NCI-H69 (cell line): ENCODE measurements around the gene DYNC1I1.

Experiments
- DNase-seq: peaks from one replicate; lab custom pipeline; 2025; lab: John Stamatoyannopoulos, UW

DYNC1I1 gene

GRCh38 chr7:96085953-96086352 lies 313.6 kb downstream of the DYNC1I1 start:
- DNase-seq: peak; percentile 95

DNA sequence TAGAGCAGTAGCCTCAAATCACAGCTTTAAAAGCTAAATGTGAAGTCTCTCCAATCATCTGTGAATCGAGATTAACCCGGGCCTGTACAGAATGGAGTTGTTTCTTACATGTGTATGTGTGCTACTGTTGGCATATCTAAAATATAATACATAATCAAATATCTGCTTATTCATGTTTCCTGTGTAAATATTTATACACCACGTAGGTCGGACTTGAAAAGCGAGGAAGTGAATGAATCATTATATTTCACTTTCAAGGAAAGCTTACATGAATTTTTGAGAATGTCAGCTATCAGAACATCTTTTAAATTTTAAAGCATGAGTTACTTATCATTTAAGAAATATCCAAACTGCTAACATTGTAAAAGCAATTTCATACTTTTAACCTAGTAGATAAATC lies 316.2 kb downstream of the DYNC1I1 start:
- peak; percentile 89 for DNase-seq

DNA sequence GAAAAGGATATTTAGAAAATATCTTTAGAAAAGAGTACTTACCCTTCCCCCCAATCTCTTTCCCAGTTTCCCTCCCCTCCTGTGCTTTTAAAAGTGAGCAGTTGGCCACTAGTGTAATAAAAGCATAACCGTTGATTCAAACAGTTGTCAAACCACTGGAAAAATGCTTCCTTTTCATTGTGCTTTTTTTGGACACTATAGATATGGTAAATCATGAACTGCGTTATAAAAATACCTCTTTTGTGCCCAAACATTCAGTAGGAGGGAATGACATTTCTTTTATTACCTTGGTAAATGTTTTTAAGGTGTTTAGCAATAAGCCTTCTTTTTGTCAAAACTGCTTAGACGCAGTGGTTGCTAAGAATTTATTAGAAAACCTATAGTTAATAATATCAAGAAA lies 317.2 kb downstream of the DYNC1I1 start:
- peak; percentile 86 for DNase-seq

- peak; percentile 98 for DNase-seq
Measured at GRCh38 chr7:96090756-96091155, 318.4 kb downstream of the DYNC1I1 start.

DNA sequence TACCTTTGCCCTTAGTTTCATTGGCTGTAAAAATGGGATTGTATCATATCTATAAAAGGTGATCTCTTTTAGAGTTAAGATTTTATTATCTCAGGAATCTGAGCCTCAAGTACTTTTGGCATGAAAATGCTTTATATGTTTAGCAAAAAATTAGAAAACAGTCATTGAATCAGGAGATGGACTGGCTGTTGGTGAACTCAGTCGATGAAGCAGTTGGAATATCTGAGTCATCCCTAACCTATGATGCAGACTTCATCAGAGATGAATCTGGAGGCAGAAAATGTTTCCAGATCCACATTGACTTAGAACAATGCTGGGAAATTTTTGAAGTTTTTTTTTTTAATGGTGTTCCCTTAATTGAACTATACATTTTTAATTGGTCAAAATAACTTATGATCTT lies 321.1 kb downstream of the DYNC1I1 start:
- peak; percentile 55 for DNase-seq

DNA sequence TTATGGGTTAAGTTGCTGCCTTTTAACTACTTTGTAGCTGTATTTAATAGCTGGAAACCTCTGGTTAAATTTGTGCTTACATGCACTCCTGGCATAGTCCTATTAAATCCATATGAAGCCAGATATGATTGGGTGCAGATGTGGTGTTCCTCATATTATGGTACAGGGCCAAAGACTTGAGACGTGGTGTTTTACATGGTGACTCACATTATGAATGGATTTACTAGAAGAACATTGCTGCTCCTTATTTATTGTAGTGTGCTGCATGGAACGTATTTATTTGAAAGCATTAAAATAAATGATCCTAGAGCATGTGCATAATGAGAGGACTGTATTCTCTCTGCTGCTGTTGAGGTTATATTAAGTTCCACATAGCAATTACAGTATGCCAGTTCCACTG lies 325.5 kb downstream of the DYNC1I1 start:
- no peak for DNase-seq

- DNase-seq: peak; percentile 61
Measured at GRCh38 chr7:96100737-96101136, 328.4 kb downstream of the DYNC1I1 start.

DNA sequence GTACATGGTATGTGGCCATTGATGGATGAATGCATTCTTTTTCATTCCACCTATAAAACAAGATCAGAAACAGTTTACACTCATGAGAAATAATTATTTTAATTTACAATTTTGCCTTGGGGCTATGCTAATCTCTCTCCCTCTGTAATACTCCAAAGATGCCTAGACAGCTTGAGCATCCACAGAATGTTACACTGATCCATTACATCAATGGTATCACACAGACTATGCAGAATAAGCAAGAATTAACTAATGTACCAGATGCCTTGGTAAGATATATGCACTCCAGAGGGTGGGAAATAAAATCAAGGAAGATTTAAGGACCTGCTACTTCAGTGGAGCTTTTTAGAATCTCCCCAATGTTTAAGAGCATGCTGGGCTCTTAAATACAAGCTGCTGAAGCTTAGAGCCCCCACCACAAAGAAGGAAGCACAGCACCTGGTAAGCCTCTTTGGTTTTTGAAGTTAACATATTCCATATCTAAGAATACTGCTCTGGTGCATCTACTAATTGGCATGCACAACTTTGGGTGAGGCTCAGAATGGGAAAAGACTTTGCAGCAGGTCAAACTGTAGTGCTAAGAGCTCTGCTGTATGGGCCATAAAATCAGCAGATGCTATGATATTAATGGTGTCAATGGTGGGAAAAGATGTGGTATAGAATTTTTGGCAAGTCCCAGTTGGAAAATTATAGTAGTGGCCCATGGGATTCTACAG lies 329.9 kb downstream of the DYNC1I1 start:
- peak; percentile 33 for DNase-seq

- no peak for DNase-seq
Measured at GRCh38 chr7:96104984-96105383, 332.6 kb downstream of the DYNC1I1 start.

DNA sequence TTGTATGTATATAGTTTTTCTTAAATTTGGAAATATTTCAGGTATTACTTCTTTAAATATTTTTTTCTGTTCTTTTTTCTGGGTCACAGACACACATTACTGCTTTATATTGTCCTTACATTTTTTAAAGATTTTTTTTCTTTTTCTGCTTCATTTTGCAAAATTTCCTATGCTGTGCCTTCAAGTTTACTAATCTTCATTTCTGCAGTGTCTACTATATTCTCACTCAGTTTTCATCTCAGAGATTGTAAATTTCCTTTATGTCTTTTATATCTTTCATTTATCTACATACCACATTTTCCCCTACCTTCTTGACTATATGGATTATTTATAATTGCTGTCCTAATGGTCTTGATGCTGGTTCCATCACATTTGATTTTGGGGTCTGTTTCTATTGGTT lies 339.1 kb downstream of the DYNC1I1 start:
- DNase-seq: no peak

DNA sequence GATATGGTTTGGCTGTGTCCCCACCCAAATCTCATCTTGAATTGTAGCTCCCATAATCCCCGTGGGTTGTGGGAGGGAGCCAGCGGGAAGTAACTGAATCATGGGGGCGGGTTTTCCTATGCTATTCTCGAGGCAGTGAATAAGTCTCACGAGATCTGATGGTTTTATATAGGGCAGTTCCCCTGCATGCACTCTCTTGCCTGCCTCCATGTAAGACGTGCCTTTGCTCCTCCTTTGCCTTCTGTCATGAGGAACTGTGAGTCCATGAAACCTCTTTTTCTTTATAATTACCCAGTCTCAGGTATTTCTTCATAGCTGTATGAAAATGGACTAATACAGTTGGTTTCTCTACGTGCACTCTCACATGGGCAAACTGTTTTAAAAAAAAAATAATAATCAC lies 341.8 kb downstream of the DYNC1I1 start:
- DNase-seq: no peak

DNA sequence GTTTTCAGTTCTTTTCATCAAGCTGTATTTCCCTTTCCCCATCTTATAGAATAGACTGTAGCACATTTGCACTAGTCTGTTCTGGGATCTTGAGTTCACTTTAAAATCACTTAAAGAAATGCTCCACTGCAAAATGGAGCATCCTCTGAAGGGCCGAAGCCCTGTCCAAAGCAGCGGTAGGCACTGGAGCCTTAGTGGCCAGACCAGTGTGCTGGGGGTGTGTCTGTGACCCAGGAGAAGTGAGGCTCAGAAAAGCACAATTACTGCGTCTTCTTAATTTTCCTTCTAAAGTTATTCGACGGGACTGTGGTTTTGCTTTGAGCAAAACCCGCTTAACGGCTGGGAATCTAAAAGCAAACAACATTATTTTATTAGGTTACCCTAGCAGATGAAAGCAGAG lies 343.8 kb downstream of the DYNC1I1 start:
- no peak for DNase-seq

- peak; percentile 47 for DNase-seq
Measured at GRCh38 chr7:96118449-96119001, 346.2 kb downstream of the DYNC1I1 start.

- peak; percentile 91 for DNase-seq
Measured at GRCh38 chr7:96120445-96121225, 348.3 kb downstream of the DYNC1I1 start.

- DNase-seq: peak; percentile 79
Measured at GRCh38 chr7:96121752-96122151, 349.4 kb downstream of the DYNC1I1 start.

GRCh38 chr7:96122746-96123145 lies 350.4 kb downstream of the DYNC1I1 start:
- DNase-seq: no peak

DNA sequence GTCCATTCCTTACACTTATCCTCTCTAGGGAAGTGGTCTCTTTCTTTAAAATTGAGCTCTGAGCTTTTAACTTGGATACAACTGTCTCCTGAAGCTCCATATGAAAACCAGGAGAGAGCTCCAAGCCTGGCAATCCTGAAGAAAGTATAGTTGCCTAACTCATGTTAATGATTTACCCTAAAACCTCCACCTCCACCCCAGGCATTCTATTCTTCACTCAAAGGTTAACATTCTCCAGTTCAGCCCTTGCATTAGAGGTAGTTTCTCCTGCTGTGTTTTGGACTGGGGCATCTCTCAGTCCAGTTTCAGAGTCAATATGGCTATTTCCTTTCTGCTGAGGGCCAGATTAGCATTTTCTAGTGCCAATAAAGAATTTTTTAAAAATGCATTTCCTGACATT lies 354.0 kb downstream of the DYNC1I1 start:
- DNase-seq: peak; percentile 84

- DNase-seq: peak; percentile 57
Measured at GRCh38 chr7:96127746-96128145, 355.4 kb downstream of the DYNC1I1 start.

DNA sequence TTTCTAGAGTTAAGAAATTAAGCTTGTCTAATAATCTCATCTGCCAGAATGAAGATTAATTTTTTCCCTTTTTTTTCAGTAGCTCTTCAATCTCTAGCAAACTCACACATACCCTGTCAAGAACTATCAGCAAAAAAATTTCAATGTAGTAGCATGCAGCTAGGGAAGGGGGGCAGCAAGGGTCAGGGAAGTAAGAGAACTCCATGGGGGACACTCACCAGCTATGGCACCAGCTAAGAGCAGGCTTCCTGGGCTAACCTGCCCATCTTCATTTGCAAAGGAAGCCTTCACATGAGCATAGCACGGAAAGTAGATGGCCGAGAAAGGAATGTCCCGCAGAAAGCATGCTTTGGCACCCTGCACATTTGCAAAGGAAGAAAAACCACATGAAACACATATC lies 359.2 kb downstream of the DYNC1I1 start:
- DNase-seq: peak; percentile 90

DNA sequence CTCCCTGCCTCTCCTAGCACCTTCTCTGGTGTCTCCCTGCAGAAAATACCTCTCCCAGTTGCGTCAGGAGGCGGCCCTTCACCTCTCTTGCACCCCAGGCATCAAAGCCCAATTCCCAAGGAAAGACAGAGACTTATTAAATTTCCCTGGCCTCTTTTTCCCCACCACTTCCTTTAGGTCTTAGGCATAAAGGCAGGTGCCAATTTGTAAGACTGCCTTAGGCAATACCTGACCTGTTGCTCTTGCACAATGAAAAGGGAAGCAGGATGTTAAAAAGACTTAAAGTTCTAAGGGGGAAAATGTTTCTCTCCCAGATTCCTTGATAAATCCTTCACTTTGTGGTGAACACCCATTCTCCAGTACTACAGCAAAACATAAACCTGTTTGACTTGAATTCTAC lies 362.9 kb downstream of the DYNC1I1 start:
- peak; percentile 97 for DNase-seq

DNA sequence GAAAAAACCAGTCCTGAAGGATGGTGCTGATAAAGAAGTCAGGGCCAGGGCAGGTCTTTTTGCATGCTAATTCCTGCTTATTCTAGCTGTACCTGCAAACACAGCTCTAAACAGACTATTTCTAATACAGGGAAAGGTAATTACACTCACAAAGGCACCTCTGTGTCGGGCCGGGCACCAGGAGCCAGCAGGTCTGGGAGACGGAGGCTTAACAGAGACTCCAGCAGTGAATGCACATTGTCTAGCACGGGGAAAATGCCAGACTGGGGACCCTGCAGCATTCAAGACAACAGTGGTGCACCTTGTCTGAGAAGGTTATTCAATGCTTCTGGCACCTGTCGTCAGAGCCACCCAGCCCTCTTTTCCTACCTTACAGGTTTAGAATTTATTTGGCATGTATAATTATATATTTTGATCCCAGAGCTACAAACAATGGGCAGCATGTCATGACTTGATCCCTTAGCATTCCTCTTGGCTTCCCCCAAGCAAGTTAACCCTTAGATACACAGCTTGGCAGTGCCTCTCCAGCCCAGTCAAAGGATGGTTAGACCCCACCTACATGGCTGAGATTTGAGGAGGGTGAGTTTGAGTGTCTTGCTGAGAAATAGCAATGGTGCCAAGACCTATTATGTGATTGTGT lies 364.4 kb downstream of the DYNC1I1 start:
- peak; percentile 99 for DNase-seq

DNA sequence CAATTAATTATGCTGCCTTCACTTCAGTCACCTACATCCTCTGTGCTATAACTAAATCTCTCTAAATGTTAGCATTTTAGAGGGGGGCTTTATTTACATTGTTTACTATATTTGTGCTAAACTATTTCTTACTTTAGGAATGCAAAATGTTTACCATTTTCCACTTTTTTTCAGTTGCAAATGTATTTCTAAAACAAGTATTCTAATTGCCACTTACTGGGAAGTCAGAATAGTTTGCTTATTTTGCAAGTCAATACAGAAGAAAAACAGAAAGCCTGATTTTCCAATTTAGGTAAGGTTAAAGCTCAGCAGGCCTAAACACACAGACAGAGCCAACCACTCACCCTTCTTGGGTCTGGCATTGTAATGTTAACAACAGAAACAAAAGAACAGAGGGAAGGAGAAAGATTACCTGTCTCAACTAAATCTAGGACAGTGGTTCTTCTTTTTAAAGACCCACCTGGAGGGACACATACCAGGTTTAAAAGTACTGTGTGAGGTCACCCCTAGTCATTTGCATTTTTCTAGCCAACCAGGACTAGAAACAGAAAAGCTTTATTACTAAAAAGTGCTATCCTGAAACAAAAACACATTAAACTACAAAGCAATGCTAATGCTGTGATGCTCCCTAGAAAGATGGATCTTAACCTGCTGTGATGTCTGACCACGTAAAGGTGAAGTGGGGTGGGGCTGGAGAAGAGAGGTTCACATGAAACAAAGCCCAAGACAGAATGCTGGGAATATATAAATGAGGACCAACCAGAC lies 371.3 kb downstream of the DYNC1I1 start:
- DNase-seq: peak; percentile 90
